Measurements from ENCODE around the gene KCNS3.

DNA sequence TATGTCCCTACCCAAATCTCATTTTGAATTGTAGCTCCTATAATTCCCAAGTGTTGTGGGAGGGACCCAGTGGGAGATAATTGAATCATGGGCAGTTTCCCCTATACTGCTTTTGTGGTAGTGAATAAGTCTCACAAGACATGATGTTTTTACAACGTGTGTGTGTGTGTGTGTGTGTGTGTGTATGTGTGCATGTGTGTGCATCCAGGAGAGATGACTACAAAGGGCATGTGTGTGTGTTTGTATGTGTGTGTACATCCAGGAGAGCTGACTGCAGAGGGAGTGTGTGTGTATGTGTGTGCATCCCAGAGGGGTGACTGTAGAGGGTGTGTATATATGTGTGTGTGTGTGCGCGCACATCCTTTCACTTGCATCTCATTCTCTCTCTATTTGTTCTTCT lies 86.7 kb downstream of the KCNS3 start:
- TF ChIP-seq, protein P1, sequence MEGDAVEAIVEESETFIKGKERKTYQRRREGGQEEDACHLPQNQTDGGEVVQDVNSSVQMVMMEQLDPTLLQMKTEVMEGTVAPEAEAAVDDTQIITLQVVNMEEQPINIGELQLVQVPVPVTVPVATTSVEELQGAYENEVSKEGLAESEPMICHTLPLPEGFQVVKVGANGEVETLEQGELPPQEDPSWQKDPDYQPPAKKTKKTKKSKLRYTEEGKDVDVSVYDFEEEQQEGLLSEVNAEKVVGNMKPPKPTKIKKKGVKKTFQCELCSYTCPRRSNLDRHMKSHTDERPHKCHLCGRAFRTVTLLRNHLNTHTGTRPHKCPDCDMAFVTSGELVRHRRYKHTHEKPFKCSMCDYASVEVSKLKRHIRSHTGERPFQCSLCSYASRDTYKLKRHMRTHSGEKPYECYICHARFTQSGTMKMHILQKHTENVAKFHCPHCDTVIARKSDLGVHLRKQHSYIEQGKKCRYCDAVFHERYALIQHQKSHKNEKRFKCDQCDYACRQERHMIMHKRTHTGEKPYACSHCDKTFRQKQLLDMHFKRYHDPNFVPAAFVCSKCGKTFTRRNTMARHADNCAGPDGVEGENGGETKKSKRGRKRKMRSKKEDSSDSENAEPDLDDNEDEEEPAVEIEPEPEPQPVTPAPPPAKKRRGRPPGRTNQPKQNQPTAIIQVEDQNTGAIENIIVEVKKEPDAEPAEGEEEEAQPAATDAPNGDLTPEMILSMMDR (IDR thresholded peaks at IDR 0.05; ENCODE audit: low read depth, low read length, poor library complexity, severe bottlenecking), result no peak
- no peak for TF ChIP-seq EZH2phosphoT487 (IDR thresholded peaks at IDR 0.05; ENCODE audit: borderline replicate concordance, low read length)

Measured in DOHH2 (cell line).